Measurements from ENCODE around the gene SYNE3.
A peak's percentile ranks its signal among the peaks of the same experiment; 100 is the strongest.
"Not testable (repeated sequence)": the region's sequence is repeated elsewhere in the genome, so short reads cannot be mapped to it uniquely, and the experiment has no call there.

Gene SYNE3

DNA sequence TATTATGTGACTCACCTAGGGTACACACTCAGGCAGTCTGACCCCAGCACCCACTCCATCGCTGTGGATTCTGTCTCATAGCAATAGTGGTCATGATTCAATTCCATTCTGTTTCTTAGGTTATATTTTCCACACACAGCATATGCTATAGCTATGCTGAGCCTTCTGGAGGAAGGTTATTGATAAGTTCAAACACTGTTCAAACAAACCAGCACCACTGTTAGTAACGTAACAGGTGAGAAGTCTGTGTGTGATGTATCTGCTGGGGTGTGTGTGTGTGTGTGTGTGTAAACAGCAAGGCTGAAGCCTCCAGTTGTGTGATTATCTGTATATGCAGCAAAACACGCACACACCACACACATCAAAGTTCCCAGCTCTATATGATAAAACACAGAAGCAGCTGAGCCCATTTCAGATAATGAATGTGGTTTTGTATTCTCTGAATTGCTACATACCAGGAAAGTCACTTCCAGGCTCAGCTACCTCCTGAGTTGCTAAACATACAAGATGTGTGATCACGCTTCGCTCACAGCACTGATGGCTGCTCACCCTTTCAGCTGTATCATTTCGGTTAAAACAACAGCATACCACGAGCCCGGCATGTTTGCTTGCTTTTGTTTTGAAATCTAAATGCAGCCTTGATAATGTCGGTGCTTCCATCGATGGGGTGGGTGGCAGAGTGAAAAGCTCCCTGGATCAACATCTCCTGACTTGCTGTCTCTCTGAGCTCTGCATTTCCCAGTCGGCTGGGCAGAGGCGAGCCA is 6.8 kb upstream of the SYNE3 start:
- DNase-seq, result peak; percentile 83

- DNase-seq, result peak; percentile 36
These were observed 6.1 kb upstream of the SYNE3 start for GRCh38 chr14:95522556-95522955.

DNA sequence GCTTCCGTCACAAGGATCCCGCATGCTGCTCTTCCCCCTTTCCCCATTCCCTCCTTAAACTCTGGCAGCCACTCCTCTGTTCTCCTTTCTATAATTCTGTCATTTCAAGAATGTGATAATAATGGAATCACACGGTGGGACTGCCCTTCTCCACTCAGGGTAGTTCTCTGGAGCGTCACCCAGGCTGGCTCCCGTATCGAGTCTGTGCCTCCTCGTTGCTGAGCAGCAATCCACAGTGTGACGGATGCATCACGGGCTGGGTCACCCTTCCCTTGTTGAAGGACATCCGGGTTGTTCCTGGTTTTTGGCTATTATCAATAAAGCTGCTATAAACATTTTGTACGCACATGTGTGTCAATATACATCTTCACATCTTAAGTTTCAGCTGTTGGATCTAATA is 5.7 kb upstream of the SYNE3 start:
- DNase-seq, result no peak

DNA sequence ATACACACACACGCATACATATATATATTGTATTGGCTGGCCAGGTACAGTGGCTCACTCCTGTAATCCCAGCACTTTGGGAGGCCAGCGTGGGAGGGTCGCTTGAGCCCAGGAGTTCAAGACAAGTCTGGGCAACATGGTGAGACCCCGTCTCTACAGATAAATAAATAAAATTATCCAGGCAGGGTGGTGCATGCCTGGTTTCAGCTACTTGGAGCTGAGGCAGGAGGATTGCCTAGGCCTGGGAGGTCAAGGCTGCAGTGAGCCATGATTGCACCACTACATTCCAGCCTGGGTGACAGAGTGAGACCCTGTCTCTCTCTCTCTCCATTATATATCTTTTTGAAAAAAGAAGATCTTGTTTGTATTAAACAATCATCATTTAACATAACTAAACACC is 4.6 kb upstream of the SYNE3 start:
- DNase-seq, result no peak

GRCh38 chr14:95520346-95520745 is 3.9 kb upstream of the SYNE3 start:
- DNase-seq, result peak; percentile 71

- DNase-seq, result peak; percentile 92
These were observed 3.2 kb upstream of the SYNE3 start for GRCh38 chr14:95519699-95520098.

DNA sequence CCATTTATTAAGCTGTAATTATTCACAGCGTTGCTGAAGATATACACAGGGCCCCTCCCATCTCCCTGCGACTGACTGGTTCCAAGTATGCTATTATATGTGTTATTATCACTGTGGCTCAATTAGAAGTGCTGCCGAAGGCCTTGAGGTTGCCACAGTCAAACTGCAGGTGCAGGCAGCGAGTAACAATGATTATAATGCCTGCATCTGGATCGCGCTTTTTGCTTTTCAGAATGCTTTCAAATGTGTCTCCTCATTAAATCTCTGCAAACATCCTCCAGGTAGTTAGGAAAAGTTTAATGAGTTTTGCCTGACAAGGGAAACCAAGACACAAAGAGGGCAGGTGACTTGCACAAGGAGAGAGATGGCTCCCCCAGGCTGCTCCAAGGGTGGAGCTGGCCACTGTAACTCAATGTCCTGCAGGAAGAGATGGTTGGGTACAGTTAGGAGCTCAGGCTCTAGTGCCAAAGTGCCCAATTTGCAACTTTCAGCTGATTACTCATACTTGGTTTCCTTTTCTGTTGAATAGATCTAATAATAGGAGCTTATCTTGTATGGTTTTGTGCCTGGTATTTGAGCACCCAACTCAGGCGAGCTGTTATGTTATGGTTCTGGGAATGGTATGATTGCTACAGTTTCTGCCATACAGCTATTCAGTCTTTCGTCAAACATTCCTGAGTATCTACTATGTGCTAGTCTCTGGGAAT is 1.7 kb upstream of the SYNE3 start:
- peak; percentile 56 for DNase-seq

GRCh38 chr14:95515596-95516552 is 576 bp downstream of the SYNE3 start:
- DNase-seq, result peak; percentile 94

GRCh38 chr14:95515080-95515489 is 1.4 kb downstream of the SYNE3 start:
- DNase-seq, result peak; percentile 54

DNA sequence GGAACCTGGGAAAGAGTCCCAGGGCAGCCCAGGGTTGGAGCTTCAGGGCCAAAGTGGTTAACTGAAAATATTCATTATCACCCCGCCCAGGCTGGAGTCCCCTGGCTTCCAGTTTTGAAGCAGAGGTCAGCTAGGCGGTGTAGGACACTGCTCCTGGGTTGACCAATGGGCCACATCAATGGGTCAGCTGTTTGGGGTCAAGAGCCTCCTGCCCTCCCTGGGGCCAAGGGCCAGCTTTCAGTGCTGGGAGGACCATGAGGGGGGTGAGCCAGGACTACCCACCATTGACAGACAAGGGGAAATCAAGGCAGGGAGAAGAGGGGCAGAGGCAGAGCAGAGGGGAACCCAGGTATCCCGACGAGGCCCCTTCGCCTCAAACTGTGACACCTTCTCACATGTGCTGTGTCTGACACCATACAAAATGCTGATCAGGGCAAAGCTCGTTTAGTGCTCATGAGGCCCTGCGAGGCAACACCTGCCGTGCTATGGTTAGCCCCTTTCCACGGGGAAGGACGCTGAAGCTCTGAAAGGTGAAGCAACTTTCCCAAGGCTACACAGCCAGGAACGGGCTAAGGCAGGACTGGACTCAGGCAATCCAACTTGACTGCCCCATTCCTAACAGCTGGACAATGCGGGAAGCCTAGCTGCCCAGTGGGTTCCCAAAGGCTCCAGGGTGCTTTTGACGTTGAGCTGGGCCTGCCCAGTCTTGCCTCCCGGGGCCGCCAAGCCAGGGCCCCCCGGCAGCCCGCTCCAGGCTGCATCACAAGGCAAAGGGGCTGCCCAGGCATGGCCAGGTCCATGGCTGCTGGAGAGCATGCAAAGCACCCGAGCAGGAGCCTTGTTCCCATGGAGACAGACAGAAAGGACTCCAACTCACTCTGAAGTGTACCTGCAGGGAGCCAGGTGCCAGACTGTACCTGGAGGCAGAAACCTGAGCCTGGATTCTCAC is 2.0 kb downstream of the SYNE3 start:
- no peak for DNase-seq

- no peak for DNase-seq
These were observed 3.2 kb downstream of the SYNE3 start for GRCh38 chr14:95513291-95513690.

GRCh38 chr14:95511687-95512086 is 4.8 kb downstream of the SYNE3 start:
- DNase-seq, result no peak

DNA sequence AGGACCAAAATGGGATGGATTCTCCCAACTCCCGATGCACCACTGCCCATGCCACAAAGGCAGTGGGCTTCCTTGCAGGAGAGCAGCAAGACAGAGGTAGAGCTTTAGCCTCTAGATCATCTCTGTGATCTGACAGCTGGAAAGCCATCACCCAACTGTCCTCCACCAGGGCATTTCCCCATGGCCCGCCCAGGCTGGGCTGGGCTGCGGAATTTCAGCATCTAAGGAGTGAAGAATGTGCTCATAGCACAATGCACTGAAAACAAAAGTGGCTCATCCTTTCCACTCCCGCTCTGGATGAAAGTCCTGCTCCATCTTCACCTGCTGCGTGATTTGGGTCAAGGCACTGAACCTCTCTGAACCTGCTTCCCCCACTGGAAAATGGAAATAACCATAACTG is 5.6 kb downstream of the SYNE3 start:
- DNase-seq, result no peak

DNA sequence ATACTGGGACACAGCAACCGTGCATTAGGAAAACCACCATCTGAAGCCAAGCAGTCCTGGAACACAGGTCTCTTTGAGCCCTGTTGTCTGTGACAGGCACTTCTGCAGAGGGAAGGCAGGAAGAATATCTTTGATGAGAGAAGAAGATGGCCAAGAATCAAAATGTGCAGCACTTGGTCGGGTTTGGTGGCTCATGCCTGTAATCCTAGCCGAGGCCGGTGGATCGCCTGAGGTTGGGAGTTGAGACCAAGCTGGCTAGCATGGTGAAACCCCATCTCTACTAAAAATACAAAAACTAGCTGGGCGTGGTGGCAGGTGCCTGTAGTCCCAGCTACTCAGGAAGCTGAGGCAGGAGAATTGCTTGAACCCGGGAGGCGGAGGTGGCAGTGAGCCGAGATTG is 6.1 kb downstream of the SYNE3 start:
- DNase-seq, result not testable (repeated sequence)

GRCh38 chr14:95509495-95509894 is 7.0 kb downstream of the SYNE3 start:
- DNase-seq, result no peak

DNA sequence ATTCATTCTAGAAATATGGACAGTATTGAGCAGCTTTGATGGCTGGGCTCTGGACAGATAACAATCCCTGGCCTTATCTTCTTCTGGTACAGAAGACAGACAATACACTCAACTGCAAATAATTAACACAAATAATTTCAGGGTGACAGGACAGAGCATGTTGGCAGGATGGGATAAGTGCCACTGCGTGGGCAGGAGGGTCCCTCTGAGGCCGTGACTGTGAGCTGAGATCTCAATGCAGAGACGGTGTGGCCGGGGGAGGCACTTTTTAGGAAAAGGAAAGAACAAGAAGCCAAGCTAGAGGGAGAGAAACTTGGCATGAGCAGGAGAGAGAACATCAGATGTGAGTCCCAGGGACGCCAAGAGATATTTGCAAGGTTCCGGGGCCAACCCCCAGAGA is 8.1 kb downstream of the SYNE3 start:
- DNase-seq, result no peak

DNA sequence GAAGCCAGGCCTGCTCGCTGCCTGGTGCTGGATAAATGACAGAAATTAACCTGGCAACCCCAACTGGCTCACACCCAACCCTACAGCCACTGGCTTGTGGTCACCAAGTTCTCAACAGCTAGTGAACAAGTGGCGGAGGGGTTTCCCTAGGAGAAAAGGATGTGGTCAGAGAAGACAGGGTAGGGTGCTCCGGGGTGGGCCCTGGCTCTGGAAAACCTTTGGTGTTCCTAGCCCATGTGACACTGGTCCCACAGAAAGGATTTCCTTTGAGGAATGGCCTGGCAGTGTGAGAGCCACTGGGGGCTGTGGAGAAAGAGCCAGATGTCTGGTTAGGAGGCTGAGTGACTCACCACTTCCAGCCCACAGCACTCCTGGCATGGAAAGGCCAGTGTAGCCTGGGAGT is 8.7 kb downstream of the SYNE3 start:
- peak; percentile 58 for DNase-seq

- DNase-seq, result no peak
These were observed 9.3 kb downstream of the SYNE3 start for GRCh38 chr14:95507174-95507573.

DNA sequence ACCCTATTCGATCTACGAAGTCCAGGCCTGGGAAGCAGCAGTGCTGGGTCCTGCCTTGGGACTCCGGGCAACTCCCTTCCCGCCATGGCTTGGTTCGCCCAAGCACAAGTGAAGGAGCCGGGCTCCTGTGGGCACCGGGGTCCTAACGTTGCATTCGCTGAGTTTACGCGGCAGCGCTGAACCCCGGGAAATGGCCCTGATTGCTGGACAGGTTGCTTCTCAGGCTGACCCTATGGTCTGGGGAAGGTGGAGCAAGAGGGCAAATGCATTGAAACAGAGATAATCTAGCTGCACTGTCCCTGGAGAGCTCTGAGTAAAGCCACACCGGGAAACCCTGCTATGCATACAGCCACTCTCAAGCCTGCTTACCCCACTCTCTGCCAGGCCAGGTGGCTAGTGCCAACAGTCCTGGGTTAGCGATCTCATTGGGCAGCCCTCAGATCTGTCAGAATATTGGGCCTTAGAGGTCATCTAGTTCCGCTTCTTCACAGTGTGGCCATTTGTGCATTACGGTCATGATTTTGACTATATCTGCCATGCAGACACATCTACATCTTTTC is 11.3 kb downstream of the SYNE3 start:
- DNase-seq, result no peak

- peak; percentile 75 for DNase-seq
These were observed 12.1 kb downstream of the SYNE3 start for GRCh38 chr14:95504135-95505029.

Measured in activated CD4-positive, alpha-beta T cell treated with anti-CD3 and anti-CD28 coated beads, Interleukin-2, Interleukin-6, amounts not matched to agents 100 ng/mL and 50 ng/mL, durations not matched to agents 16 hours and 8 hours (primary cell).